ENCODE results near the gene TRIOBP.

The TRIOBP gene

GRCh38 chr22:37803639-37804351, 106.9 kb downstream of the TRIOBP start:
- no peaks in the 10 kb centered on the region for H3K36me3 ChIP-seq (ENCODE audit: insufficient read depth, low read length)
- peaks cover 9% of the 10 kb centered on the region; the same call in 1 of the 2 replicates for H3K4me1 ChIP-seq (ENCODE audit: insufficient read depth, low read length)
- H3K27ac ChIP-seq (ENCODE audit: low read depth, low read length): no peak overlapping the region; the same call in none of the 2 replicates
- no peaks in the 10 kb centered on the region for H3K9me3 ChIP-seq (ENCODE audit: insufficient read depth, low read depth, low read length)
- H3K9ac ChIP-seq (ENCODE audit: low read depth, low read length): peak overlapping the region; percentile 90
- H3K4me3 ChIP-seq (ENCODE audit: low read length): peak overlapping the region; percentile 83
- peaks cover 39% of the 10 kb centered on the region for H3K27me3 ChIP-seq (ENCODE audit: insufficient read depth, low read length)
- WGBS: 12% methylated on average over 32 of the region's 34 CpGs

GRCh38 chr22:37804352-37804880, 107.6 kb downstream of the TRIOBP start:
- peaks cover 9% of the 10 kb centered on the region; the same call in 1 of the 2 replicates for H3K4me1 ChIP-seq (ENCODE audit: insufficient read depth, low read length)
- WGBS: 6% methylated on average over 29 of the region's 29 CpGs
- H3K27ac ChIP-seq (ENCODE audit: low read depth, low read length): no peak overlapping the region; the same call in 1 of the 2 replicates
- H3K4me3 ChIP-seq (ENCODE audit: low read length): peak overlapping the region; percentile 83
- H3K27me3 ChIP-seq (ENCODE audit: insufficient read depth, low read length): peaks cover 44% of the 10 kb centered on the region
- H3K9me3 ChIP-seq (ENCODE audit: insufficient read depth, low read depth, low read length): no peaks in the 10 kb centered on the region
- H3K9ac ChIP-seq (ENCODE audit: low read depth, low read length): peak overlapping the region; percentile 90
- H3K36me3 ChIP-seq (ENCODE audit: insufficient read depth, low read length): no peaks in the 10 kb centered on the region

GRCh38 chr22:37804881-37805809, 108.3 kb downstream of the TRIOBP start:
- Histone ChIP-seq H3K9me3 (ENCODE audit: insufficient read depth, low read depth, low read length) (no peaks in the 10 kb centered on the region), H3K27ac (ENCODE audit: low read depth, low read length) (peak overlapping the region; percentile 23; the same call in 1 of the 2 replicates), H3K4me1 (ENCODE audit: insufficient read depth, low read length) (peaks cover 9% of the 10 kb centered on the region; the same call in 1 of the 2 replicates), H3K9ac (ENCODE audit: low read depth, low read length) (peak overlapping the region; percentile 90), H3K27me3 (ENCODE audit: insufficient read depth, low read length) (peaks cover 44% of the 10 kb centered on the region), H3K4me3 (ENCODE audit: low read length) (peak overlapping the region; percentile 83), H3K36me3 (ENCODE audit: insufficient read depth, low read length) (no peaks in the 10 kb centered on the region)
- 12% methylated on average over 87 of the region's 87 CpGs for WGBS

GRCh38 chr22:37805810-37806277, 109.0 kb downstream of the TRIOBP start:
- no peaks in the 10 kb centered on the region for H3K36me3 ChIP-seq (ENCODE audit: insufficient read depth, low read length)
- H3K9me3 ChIP-seq (ENCODE audit: insufficient read depth, low read depth, low read length): no peaks in the 10 kb centered on the region
- no peak overlapping the region for H3K27ac ChIP-seq (ENCODE audit: low read depth, low read length)
- 86% methylated on average over 10 of the region's 10 CpGs for WGBS
- peaks cover 9% of the 10 kb centered on the region; the same call in 1 of the 2 replicates for H3K4me1 ChIP-seq (ENCODE audit: insufficient read depth, low read length)
- H3K27me3 ChIP-seq (ENCODE audit: insufficient read depth, low read length): peaks cover 44% of the 10 kb centered on the region
- peak overlapping the region; percentile 83 for H3K4me3 ChIP-seq (ENCODE audit: low read length)
- H3K9ac ChIP-seq (ENCODE audit: low read depth, low read length): peak overlapping the region; percentile 90

GRCh38 chr22:37806409-37807333, 109.8 kb downstream of the TRIOBP start:
- Histone ChIP-seq H3K27ac (ENCODE audit: low read depth, low read length) (no peak overlapping the region), H3K9ac (ENCODE audit: low read depth, low read length) (peak overlapping the region; percentile 44; the same call in 1 of the 2 replicates), H3K4me3 (ENCODE audit: low read length) (peak overlapping the region; percentile 83), H3K36me3 (ENCODE audit: insufficient read depth, low read length) (no peaks in the 10 kb centered on the region), H3K4me1 (ENCODE audit: insufficient read depth, low read length) (peaks cover 9% of the 10 kb centered on the region; the same call in 1 of the 2 replicates), H3K27me3 (ENCODE audit: insufficient read depth, low read length) (peaks cover 44% of the 10 kb centered on the region), H3K9me3 (ENCODE audit: insufficient read depth, low read depth, low read length) (no peaks in the 10 kb centered on the region)
- 11% methylated on average over 14 of the region's 19 CpGs for WGBS

GRCh38 chr22:37807410-37808293, 110.8 kb downstream of the TRIOBP start, which contains the start of gene GCAT:
Gene GCAT (plus strand): TSS chr22:37807934. CDS start chr22:37807968, 34 bp downstream.
- Histone ChIP-seq H3K4me1 (ENCODE audit: insufficient read depth, low read length) (peaks cover 9% of the 10 kb centered on the region; the same call in 1 of the 2 replicates), H3K36me3 (ENCODE audit: insufficient read depth, low read length) (no peaks in the 10 kb centered on the region), H3K27me3 (ENCODE audit: insufficient read depth, low read length) (peaks cover 44% of the 10 kb centered on the region), H3K27ac (ENCODE audit: low read depth, low read length) (no peak within 1 kb of the TSS; the same call in 1 of the 2 replicates), H3K4me3 (ENCODE audit: low read length) (peak within 1 kb of the TSS; percentile 83), H3K9ac (ENCODE audit: low read depth, low read length) (peak within 1 kb of the TSS; percentile 60), H3K9me3 (ENCODE audit: insufficient read depth, low read depth, low read length) (no peaks in the 10 kb centered on the region)
- under 1% methylated on average over 73 of the region's 73 CpGs for WGBS

- Histone ChIP-seq H3K9me3 (ENCODE audit: insufficient read depth, low read depth, low read length) (no peaks in the 10 kb centered on the region), H3K27ac (ENCODE audit: low read depth, low read length) (no peak overlapping the region), H3K36me3 (ENCODE audit: insufficient read depth, low read length) (peaks cover 1% of the 10 kb centered on the region; the same call in 1 of the 2 replicates), H3K27me3 (ENCODE audit: insufficient read depth, low read length) (peaks cover 39% of the 10 kb centered on the region), H3K4me1 (ENCODE audit: insufficient read depth, low read length) (peaks cover 5% of the 10 kb centered on the region; the same call in 1 of the 2 replicates), H3K4me3 (ENCODE audit: low read length) (peak overlapping the region; percentile 83), H3K9ac (ENCODE audit: low read depth, low read length) (peak overlapping the region; percentile 60)
- WGBS: 5% methylated on average over 8 of the region's 8 CpGs
These were observed 111.4 kb downstream of the TRIOBP start for GRCh38 chr22:37808294-37808657.

GRCh38 chr22:37809672-37810333, 113.0 kb downstream of the TRIOBP start:
- Histone ChIP-seq H3K27me3 (ENCODE audit: insufficient read depth, low read length) (peaks cover 24% of the 10 kb centered on the region), H3K27ac (ENCODE audit: low read depth, low read length) (no peak overlapping the region), H3K9ac (ENCODE audit: low read depth, low read length) (no peak overlapping the region), H3K4me1 (ENCODE audit: insufficient read depth, low read length) (no peaks in the 10 kb centered on the region), H3K9me3 (ENCODE audit: insufficient read depth, low read depth, low read length) (no peaks in the 10 kb centered on the region), H3K4me3 (ENCODE audit: low read length) (no peak overlapping the region), H3K36me3 (ENCODE audit: insufficient read depth, low read length) (peaks cover 13% of the 10 kb centered on the region)
- WGBS: 99% methylated on average over 5 of the region's 5 CpGs

DNA sequence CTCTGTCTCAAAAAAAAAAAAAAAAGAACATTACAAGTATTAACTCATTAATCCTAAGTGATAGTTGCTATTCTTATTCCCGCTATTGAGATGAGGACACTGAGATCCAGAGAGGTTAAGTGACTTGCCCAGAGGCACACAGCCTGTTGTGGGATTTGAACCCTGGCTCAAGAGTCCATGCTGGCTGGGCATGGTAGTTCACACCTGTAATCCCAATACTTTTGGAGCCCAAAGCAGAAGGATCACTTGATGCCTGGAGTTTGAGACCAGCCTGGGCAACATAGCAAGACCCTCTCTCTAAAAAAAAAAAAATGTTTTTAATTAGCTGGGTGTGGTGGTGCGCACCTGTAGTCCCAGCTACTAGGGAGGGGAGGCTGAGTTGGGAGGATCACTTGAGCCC, 115.0 kb downstream of the TRIOBP start:
- WGBS: 94% methylated on average over 2 of the region's 2 CpGs
- Histone ChIP-seq H3K9ac (ENCODE audit: low read depth, low read length) (no peak overlapping the region), H3K4me1 (ENCODE audit: insufficient read depth, low read length) (no peaks in the 10 kb centered on the region), H3K4me3 (ENCODE audit: low read length) (no peak overlapping the region), H3K36me3 (ENCODE audit: insufficient read depth, low read length) (peaks cover 23% of the 10 kb centered on the region), H3K27ac (ENCODE audit: low read depth, low read length) (no peak overlapping the region), H3K27me3 (ENCODE audit: insufficient read depth, low read length) (peaks cover 14% of the 10 kb centered on the region), H3K9me3 (ENCODE audit: insufficient read depth, low read depth, low read length) (no peaks in the 10 kb centered on the region)

Measured in HUES64 (cell line).